ENCODE results near the gene PCNA. TPM values are rescaled to one million over a fixed set of nuclear protein-coding genes. Genes with fewer than 3 reads are reported as not detected.

Gene PCNA
- total RNA-seq, 4 donors from 2014 or later, result 25.0 to 37.8 (median 35.9) TPM

- Histone ChIP-seq H3K9me3 (no peaks in the 10 kb centered on the region), H3K27ac (replicated peaks in 1 of 4) (no peak overlapping the region), H3K4me1 (peaks cover 37 to 75% (median 48%) of the 10 kb centered on the region in 4 donors), H3K36me3 (no peaks in the 10 kb centered on the region), H3K27me3 (no peaks in the 10 kb centered on the region), H3K4me3 (no peak overlapping the region)
- intact Hi-C loops (cut with DNase I), result no loop called here
- TF ChIP-seq CTCF (IDR thresholded peaks at IDR 0.05) (no peak), POLR2A (IDR thresholded peaks at IDR 0.05; ENCODE audit: low read depth) (no peak), EP300 (IDR thresholded peaks at IDR 0.05) (no peak), POLR2AphosphoS5 (IDR thresholded peaks at IDR 0.05) (no peak)
- no peak for DNase-seq (ENCODE audit: extremely low spot score)
Measured at GRCh38 chr20:5160882-5161281, 41.1 kb upstream of the PCNA start.

DNA sequence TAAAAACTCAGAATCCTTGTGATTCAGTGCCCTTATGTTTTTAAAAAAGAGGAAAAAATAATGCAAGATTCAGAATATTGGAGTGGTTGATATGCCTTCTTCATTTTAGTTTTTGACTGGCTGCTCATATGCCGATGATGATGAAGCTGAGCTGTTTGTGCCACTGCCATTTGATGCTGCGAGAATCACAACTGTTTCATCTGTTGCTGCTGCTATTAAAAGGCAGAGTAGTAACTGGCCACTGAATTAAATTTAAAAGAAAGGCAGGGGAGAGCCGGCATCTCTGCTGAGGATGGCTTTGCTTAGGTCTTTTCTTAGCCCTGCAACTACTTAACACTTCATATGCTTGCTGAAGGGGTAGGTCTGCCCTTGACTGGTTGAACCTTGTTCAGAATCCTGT, 40.2 kb upstream of the PCNA start:
- no peak overlapping the region for H3K4me3 ChIP-seq
- no peaks in the 10 kb centered on the region for H3K9me3 ChIP-seq
- no peak for DNase-seq (ENCODE audit: extremely low spot score)
- TF ChIP-seq POLR2A (IDR thresholded peaks at IDR 0.05; ENCODE audit: low read depth) (no peak), EP300 (IDR thresholded peaks at IDR 0.05) (no peak), POLR2AphosphoS5 (IDR thresholded peaks at IDR 0.05) (no peak), CTCF (IDR thresholded peaks at IDR 0.05) (no peak)
- H3K27me3 ChIP-seq, result no peaks in the 10 kb centered on the region
- H3K27ac ChIP-seq (replicated peaks in 1 of 4), result no peak overlapping the region
- peaks cover 38 to 75% (median 51%) of the 10 kb centered on the region in 4 donors for H3K4me1 ChIP-seq
- intact Hi-C loops (cut with DNase I), result no loop called here
- H3K36me3 ChIP-seq, result no peaks in the 10 kb centered on the region
- 55% methylated on average over 3 of the region's 3 CpGs for WGBS

DNA sequence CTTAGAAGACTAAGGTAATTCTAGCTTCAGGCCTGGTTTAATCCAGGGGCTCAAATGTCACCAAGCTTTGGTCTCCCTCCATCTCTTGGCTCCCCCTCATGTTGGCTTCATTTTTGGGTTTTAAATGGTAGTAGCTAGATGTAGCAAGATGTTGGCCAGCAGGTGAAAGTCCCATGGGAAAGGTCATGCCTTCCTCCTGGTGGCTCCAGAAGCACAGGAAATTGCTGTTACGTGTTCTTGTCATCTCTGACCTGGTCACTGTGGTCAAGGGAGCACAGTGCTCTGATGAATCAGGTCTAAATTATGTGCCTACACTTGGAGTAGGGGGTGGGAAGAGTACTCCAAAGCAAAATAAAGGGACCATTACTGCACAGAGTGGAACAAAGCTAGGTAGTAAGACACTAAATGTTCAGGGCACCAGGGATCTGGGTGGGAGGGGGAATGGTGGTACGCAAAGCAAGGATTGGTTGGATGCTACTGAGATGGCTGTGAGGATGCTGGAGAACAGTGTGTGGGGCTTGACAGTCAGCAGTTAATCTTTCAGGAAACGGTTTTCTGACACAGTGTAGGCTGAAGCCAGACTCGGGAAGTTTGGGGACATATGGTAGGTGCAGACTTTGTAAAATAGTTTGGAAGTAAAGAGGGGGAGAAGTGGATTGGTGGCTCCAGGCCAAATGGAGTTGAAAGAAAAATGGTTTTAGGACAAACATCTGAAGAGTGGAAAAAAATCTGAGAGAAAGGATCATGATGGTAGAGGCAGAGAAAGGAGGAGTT, 37.1 kb upstream of the PCNA start:
- H3K4me3 ChIP-seq, result no peak overlapping the region
- TF ChIP-seq EP300 (IDR thresholded peaks at IDR 0.05) (no peak), CTCF (IDR thresholded peaks at IDR 0.05) (no peak), POLR2A (IDR thresholded peaks at IDR 0.05; ENCODE audit: low read depth) (no peak), POLR2AphosphoS5 (IDR thresholded peaks at IDR 0.05) (no peak)
- no peak for DNase-seq (ENCODE audit: extremely low spot score)
- no peaks in the 10 kb centered on the region for H3K27me3 ChIP-seq
- H3K4me1 ChIP-seq, result peaks cover 57 to 81% (median 63%) of the 10 kb centered on the region in 4 donors
- intact Hi-C loops (cut with DNase I), result no loop called here
- WGBS, result 61% methylated on average over 4 of the region's 4 CpGs
- H3K36me3 ChIP-seq, result peaks cover 0 to 3% (median 0%) of the 10 kb centered on the region in 4 donors
- H3K9me3 ChIP-seq, result no peaks in the 10 kb centered on the region
- no peak overlapping the region for H3K27ac ChIP-seq (replicated peaks in 1 of 4)

- TF ChIP-seq POLR2AphosphoS5 (IDR thresholded peaks at IDR 0.05), result no peak
- H3K27ac ChIP-seq (replicated peaks in 1 of 4), result no peak overlapping the region
- no peak for DNase-seq (ENCODE audit: extremely low spot score)
- H3K4me3 ChIP-seq, result no peak overlapping the region
- peaks cover 0 to 3% (median 0%) of the 10 kb centered on the region in 4 donors for H3K36me3 ChIP-seq
- H3K9me3 ChIP-seq, result no peaks in the 10 kb centered on the region
- intact Hi-C loops (cut with DNase I), result no loop called here
- peaks cover 58 to 76% (median 64%) of the 10 kb centered on the region in 4 donors for H3K4me1 ChIP-seq
- WGBS, result 77% methylated on average over 2 of the region's 2 CpGs
- no peaks in the 10 kb centered on the region for H3K27me3 ChIP-seq
Measured at GRCh38 chr20:5155404-5155803, 35.6 kb upstream of the PCNA start.

- Histone ChIP-seq H3K9me3 (no peaks in the 10 kb centered on the region), H3K36me3 (peaks cover 0 to 3% (median 0%) of the 10 kb centered on the region in 4 donors), H3K27ac (replicated peaks in 1 of 4) (no peak overlapping the region), H3K4me3 (no peak overlapping the region), H3K4me1 (peaks cover 60 to 76% (median 67%) of the 10 kb centered on the region in 4 donors), H3K27me3 (no peaks in the 10 kb centered on the region)
- no peak for DNase-seq (ENCODE audit: extremely low spot score)
- TF ChIP-seq POLR2A (IDR thresholded peaks at IDR 0.05; ENCODE audit: low read depth), result no peak
- TF ChIP-seq CTCF (IDR thresholded peaks at IDR 0.05), result no peak
- TF ChIP-seq POLR2AphosphoS5 (IDR thresholded peaks at IDR 0.05), result no peak
- TF ChIP-seq EP300 (IDR thresholded peaks at IDR 0.05), result no peak
- 82% methylated on average over 6 of the region's 6 CpGs for WGBS
- intact Hi-C loops (cut with DNase I), result no loop called here
Measured at GRCh38 chr20:5154543-5154925, 34.8 kb upstream of the PCNA start.

All from esophagus muscularis mucosa (tissue), 4 donors.